Measurements from ENCODE around the gene MOB3A. TPM values are rescaled to one million over a fixed set of nuclear protein-coding genes. Genes with fewer than 3 reads are reported as not detected.
"Not testable (repeated sequence)": the region's sequence is repeated elsewhere in the genome, so short reads cannot be mapped to it uniquely, and the experiment has no call there.

MOB3A gene
- total RNA-seq, 1 donor from 2014 or later, result 46.7 TPM

GRCh38 chr19:2108251-2109016 lies 12.3 kb upstream of the MOB3A start:
- DNase-seq (ENCODE audit: low read depth), result no peak

- DNase-seq (ENCODE audit: low read depth), result no peak
Observed at GRCh38 chr19:2103045-2103707, 7.0 kb upstream of the MOB3A start.

- no peak for DNase-seq (ENCODE audit: low read depth)
Observed at GRCh38 chr19:2101417-2102335, 5.5 kb upstream of the MOB3A start.

- no peak for DNase-seq (ENCODE audit: low read depth)
Observed at GRCh38 chr19:2100719-2101061, 4.6 kb upstream of the MOB3A start.

- DNase-seq (ENCODE audit: low read depth), result no peak
Observed at GRCh38 chr19:2099937-2100718, 4.0 kb upstream of the MOB3A start.

GRCh38 chr19:2099054-2099501 lies 3.0 kb upstream of the MOB3A start:
- DNase-seq (ENCODE audit: low read depth), result no peak

GRCh38 chr19:2097886-2098327 lies 1.8 kb upstream of the MOB3A start:
- DNase-seq (ENCODE audit: low read depth), result no peak

GRCh38 chr19:2097203-2097885 lies 1.2 kb upstream of the MOB3A start:
- DNase-seq (ENCODE audit: low read depth), result no peak

GRCh38 chr19:2096480-2097202 lies 515 bp upstream of the MOB3A start, which contains the start of gene IZUMO4:
Gene IZUMO4 (plus strand): TSS chr19:2096915. CDS start chr19:2096946, 31 bp downstream.
- peak; percentile 80 for DNase-seq (ENCODE audit: low read depth)

- not testable (repeated sequence) for DNase-seq (ENCODE audit: low read depth)
Observed at GRCh38 chr19:2091926-2092525, 4.1 kb downstream of the MOB3A start.

GRCh38 chr19:2089727-2090053 lies 6.4 kb downstream of the MOB3A start:
- DNase-seq (ENCODE audit: low read depth), result no peak

GRCh38 chr19:2089001-2089711 lies 7.0 kb downstream of the MOB3A start:
- DNase-seq (ENCODE audit: low read depth), result no peak

- DNase-seq (ENCODE audit: low read depth), result no peak
Observed at GRCh38 chr19:2087621-2088100, 8.5 kb downstream of the MOB3A start.

GRCh38 chr19:2086695-2087620 lies 9.2 kb downstream of the MOB3A start:
- DNase-seq (ENCODE audit: low read depth), result peak; percentile 82

GRCh38 chr19:2084993-2085720 lies 11.0 kb downstream of the MOB3A start:
- peak; percentile 74 for DNase-seq (ENCODE audit: low read depth)

GRCh38 chr19:2083174-2083854 lies 12.8 kb downstream of the MOB3A start:
- DNase-seq (ENCODE audit: low read depth), result no peak

Measured in renal cortical epithelial cell (primary cell).